GM19372 (cell line): ENCODE results near the gene WDR62.
"Not testable (repeated sequence)": the region's sequence is repeated elsewhere in the genome, so short reads cannot be mapped to it uniquely, and the experiment has no call there.

ENCODE experiments used
- ATAC-seq: cut with Tn5 transposase; IDR thresholded peaks from one replicate; pipeline ENCODE4 v1.9.1; 2021; ENCODE audit warnings: mild to moderate bottlenecking, low read depth, moderate library complexity; ENCODE audit not compliant: unreplicated experiment

The WDR62 gene

DNA sequence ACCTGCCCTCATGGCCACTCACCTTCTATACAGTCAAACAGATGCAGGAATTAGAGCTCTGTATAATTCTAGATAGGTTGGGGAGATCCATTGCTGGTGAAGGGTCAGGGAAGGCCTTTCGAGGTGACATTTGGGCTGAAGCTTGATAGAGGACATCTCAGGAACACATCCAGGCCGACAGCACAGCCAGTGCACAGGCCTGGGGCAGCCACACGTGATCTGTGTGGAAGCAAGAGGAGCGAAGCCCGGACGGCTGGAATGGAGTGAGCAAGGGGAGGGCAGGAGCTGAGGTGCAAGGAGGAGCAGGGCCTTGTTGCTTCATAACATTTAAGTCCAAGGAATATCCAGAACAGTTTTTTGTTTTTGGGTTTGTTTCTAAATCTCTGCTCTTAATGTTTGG lies 51.7 kb downstream of the WDR62 start:
- no peak for ATAC-seq

DNA sequence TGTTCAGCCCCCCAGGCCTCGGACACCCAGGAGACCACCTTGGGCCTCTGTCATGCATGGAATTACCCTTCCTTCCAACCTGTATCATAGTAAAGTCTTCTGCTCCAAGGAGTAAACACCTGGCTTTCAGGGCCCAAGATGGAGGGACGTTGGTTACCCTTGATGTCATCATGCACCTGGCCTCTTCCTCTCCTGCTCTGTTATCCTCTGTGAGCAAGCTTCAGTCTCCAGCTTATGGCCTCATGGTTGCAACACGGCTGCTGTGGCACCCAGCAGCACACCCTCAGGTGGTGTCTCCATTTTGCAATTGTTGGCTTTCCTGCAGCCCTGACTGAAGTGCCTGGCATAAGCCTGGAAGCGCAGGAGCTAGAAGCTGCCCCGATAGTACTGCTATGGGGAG lies 52.3 kb downstream of the WDR62 start:
- no peak for ATAC-seq

DNA sequence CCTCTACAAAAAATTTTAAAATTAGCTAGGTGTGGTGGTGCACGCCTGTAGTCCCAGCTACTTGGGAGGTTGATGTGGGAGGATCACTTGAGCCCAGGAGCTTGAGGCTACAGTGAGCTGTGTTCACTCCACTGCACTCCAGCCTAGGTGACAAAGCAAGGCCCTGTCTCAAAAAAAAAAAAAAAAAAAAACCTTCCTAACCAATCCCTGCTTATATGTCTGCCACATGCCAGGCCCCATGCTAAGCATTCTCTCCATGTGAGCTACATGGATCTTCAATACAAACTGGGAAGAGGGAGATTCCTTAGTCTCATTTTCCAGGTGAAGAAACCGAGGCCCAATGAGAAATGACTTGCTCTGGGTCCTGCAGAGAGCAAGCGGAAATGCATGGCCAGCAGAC lies 54.0 kb downstream of the WDR62 start:
- no peak for ATAC-seq

DNA sequence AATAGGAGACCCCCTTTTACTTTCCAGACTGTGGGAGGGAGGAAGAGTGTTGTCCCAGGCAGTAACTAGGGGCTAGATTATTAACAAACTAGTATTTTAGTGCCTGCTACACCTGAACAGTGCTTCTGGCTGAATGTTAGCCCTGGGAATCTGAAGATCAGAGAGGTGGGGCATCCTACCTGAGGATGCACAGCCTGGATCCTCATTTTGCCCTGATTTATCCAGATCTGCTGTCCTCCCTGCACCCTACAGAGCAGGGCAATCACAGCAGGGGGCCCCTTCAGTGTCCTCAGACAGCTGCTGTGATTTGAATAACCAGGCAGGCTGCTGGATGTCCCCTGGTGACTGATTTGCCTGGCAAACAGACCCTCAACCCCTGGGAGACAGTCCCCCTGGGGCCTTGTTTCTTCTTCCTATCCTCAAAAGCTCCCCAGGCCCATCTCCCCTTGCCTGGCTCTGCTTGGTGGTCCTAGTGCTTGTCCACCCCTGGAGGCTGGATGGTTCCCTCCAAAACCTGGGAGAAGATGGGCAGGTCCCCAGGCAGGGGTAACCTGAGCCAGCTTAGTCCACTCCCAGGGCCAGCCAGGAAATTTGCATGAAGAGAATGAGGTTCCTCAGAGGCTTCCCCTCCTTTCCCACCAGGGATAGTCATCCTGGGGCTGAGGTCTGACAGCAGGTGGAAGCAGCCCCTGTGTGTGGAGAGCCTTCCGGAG lies 55.9 kb downstream of the WDR62 start, which contains the start of gene OVOL3:
Gene OVOL3 (plus strand): TSS at position 657 of the 713 bp plus-strand sequence. CDS start 60 bp downstream, outside the sequence.
- no peak for ATAC-seq

DNA sequence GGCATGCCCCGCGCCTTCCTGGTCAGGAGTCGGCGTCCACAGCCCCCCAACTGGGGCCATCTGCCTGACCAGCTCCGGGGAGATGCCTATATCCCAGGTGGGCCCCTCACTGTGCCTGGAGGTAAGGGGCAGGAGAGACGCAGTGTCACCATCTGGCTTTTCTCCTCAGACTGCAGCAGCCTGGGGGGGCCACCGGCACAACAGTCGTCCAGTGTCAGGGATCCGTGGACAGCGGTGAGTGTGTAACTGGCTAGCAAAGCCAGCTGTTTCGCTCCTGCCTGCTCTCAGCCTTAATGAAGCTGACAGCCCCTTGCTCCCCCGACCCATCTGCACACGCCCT lies 56.5 kb downstream of the WDR62 start:
- no peak for ATAC-seq

DNA sequence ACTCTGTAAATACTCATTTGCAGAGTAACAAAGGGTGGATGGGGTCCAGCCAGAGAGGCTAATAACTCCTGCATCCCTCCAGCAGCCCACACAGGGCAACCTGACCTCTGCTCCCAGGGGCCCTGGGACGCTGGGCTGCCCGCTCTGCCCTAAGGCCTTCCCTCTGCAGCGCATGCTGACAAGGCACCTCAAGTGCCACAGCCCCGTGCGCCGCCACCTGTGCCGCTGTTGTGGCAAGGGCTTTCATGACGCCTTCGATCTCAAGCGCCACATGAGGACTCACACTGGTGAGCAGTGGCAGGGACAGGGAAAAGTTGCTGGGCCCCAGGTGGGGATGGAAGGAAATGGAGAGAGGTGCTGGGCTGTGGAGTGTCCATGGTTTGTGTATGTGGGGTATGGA lies 58.0 kb downstream of the WDR62 start:
- no peak for ATAC-seq

DNA sequence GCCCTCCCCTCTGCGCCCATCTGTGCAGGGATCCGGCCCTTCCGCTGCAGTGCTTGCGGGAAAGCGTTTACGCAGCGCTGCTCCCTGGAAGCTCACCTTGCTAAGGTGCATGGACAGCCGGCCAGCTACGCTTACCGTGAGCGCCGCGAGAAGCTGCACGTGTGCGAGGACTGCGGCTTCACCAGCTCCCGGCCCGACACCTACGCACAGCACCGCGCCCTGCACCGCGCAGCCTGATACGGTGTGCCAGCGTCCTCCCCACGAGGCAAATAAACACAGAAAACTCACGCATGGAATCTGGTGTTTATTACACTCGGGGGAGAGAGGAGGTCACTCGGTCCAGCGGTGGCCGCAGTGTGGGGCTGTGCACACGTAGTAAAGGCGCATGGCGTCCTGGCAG lies 58.7 kb downstream of the WDR62 start:
- no peak for ATAC-seq

DNA sequence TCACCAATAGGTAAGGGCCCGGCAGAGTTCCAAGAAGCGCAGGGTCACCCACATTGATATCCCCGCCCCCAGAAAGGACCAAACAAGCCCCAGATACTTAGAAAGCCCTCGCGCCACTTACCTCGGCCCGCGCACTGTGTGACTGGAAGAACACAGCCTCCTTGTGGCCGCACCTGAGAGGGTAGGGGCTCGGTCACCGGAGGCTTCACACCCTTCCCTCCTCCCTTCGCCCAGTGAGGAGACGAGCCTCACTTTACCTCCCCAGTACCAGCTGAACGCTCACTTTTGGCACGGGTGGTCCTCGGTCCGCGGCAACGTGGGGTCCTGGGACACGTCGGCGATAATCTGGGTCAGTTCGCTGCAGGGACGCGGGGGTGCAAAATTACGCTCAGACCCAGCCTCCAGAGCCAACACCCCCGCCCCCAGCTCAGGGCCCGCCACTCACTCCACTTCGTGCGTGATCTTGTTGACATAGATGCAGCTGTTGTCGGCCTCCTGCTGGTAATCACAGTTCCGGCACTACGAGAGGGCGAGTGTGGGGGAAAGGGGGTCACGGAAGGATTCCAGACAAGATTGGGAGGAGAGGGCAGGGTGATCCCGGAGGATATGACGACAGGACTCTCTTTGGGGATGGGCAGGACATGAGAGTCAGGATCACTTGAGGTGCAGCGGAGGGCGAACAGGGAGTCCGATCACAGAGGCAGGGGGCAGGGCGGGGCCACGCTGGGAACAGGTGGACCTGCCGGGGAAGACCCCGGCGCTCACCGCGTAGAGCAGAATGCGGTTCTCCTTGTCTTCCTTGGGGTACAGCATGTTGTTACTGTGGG lies 59.4 kb downstream of the WDR62 start:
- ATAC-seq: peak; percentile 2

DNA sequence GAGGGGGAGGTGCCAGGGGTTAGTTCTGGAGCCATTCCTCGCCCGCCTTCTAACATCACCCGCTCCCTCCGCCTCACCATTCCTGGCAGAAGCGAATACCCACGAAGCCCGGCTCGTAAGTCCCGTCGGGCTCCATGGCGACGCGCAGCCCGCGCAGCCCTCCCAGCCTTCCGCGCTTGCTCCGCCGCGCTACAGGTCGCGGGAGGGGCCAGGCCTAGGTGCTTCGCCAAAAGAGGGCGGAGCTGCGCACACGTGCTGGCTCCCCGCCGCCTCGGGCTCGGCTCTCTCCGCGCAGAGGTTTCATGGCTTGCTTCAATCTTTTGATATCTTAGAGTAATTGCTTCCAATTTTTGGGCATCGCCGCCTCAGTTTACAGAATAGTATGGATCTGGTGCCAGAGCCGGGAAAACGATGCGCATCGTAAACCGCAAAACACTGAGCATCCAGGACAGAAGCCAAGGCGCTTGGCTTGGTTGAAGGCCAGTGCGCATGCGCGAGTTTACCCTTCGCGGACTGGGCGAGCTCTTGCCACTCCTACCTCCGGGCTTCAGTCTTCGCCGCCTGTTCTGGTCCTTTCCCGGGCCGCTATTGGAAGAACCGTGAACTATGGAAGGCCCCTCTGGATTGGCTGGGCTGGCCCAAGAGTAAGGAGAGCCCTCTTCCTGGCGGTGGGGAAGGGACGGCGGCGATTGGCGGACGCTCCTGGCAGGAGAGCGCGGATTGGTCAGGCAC lies 60.2 kb downstream of the WDR62 start, which contains the start of gene POLR2I:
Gene POLR2I (minus strand): TSS at position 155 of the 732 bp plus-strand sequence. CDS start 19 bp downstream, at position 136.
- ATAC-seq: peak; percentile 83

DNA sequence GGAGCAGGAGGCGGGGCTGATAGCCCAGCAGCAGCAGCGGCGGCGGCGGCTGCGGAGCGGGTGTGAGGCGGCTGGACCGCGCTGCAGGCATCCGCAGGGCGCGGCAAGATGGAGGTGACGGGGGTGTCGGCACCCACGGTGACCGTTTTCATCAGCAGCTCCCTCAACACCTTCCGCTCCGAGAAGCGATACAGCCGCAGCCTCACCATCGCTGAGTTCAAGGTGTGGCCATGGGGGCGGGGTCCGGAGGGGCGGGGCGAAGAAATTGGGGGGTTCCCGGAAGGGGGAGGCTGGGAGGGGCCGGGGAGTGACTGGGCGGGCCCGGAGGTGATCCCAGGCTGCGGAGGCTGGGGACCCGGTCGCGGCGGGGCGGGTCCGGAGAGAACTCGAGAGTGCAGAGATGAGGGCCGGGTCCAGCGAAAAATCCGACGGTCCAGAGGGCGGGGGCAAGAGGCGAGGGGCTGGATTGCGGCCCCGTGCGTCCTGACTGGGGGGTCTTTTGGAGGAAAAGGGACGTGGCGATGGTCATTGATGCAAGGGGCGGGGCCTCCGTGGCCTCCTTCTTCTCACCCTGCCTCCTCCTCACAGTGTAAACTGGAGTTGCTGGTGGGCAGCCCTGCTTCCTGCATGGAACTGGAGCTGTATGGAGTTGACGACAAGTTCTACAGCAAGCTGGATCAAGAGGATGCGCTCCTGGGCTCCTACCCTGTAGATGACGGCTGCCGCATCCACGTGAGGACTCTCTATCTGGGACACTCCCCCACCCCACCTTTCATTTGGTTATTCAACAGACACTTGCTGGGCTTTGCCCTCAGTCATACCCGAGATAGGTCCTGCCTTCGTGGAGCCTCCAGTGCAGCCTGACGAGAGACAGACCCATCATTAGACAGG lies 61.0 kb downstream of the WDR62 start, which contains the start of gene TBCB:
Gene TBCB (plus strand): TSS at position 16 of the 891 bp plus-strand sequence. CDS start 93 bp downstream, at position 109.
- ATAC-seq: peak; percentile 37

DNA sequence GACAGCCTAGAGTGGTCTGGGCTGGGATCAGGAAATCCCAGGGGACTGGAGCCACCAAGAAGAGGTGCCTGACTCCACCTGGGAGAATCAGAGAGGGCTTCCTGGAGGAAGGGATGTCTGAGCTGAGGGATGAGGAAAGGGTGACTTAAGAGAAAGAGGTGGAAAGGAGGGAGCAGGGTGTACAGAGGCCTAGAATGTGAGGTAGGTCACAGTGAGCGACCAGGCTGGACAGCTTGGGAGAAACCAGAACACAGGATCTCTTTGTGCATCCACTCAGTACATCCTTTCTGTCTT lies 61.6 kb downstream of the WDR62 start:
- ATAC-seq: no peak

DNA sequence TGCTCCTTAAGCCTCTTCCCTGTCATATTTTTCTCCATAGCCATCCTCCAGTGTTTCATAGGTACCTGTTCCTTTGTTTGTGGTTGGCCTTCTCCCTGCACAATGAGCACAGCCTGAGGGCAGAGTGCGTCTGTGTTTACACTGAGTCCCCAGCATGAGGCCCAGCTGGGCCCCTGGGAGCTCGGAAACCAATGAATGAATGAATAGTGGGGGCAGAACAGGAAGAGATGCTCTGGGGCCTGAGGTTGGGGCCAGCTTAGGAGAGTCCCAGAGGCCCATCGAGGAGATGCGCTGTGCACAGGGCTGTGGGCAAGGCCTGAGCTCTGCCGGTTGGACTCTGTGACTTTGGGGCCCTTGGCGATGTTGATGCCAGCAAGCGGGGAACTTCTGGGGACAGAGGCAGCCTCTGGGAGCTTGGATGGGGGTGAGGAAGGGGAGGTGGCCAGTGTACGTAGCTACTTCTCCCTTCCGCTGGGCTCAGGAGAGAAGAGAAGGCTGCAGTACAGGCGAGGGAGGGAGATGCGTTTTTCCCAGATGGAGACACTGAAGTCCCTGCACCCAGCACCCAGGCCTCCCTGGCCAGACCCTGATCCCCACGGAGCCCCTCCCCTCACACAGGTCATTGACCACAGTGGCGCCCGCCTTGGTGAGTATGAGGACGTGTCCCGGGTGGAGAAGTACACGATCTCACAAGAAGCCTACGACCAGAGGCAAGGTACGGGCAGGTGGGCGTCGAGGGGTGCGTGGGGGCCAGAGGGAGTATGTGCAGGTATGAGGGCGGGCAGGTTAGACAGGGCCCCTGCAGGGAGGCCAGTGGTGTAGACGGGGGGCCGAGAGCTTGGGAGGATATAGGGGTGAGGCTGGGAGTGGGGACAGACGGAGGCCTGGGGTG lies 65.6 kb downstream of the WDR62 start:
- ATAC-seq: no peak

DNA sequence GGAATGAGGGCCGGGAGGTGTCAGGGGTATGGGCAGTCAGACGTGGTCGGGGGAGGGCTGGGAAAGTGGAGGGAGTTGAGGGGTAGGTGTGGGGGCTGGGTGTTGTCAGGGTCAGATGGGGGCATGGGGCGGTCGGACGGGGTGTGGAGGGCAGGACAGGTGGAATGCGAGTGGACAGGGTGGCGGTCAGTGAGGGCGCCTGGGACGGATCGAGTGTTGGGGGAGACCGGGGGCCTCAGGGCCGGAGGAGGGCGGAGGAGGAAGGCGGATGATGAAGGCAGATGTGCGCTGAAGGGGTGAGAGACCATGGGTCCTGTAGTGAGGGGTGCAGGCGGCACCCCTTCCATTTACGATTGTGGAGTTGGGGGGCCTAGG lies 66.3 kb downstream of the WDR62 start:
- ATAC-seq: no peak

DNA sequence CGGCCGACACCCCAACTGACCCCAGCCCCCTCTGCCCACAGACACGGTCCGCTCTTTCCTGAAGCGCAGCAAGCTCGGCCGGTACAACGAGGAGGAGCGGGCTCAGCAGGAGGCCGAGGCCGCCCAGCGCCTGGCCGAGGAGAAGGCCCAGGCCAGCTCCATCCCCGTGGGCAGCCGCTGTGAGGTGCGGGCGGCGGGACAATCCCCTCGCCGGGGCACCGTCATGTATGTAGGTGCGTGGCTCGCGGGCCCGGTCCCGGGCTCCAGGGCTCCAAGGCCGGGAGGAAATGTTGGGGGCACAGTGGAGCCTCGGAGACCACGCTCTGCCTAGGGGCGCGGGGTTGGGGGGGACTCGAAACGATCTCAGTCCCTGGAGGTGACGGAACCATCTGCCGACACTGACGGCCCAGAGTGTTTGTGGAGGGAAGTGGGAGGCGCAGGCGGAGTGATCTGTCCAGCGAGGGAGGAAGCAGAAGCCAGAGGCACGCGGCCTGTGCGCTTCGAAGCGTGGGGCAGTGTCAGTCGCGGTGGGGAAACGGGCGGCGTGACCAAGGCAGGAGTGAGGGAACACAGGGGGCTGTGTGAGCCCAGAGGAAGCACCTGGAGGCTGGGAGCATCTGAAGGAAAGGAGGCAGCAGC lies 66.9 kb downstream of the WDR62 start:
- ATAC-seq: no peak

DNA sequence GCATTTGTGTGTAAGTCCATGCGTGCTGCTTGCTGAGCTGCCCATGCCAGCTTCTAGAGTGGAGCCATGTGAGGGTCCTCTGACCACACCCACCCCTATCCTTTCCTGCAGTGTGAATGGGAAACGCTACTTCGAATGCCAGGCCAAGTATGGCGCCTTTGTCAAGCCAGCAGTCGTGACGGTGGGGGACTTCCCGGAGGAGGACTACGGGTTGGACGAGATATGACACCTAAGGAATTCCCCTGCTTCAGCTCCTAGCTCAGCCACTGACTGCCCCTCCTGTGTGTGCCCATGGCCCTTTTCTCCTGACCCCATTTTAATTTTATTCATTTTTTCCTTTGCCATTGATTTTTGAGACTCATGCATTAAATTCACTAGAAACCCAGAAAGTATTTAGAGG lies 70.9 kb downstream of the WDR62 start:
- ATAC-seq: no peak

DNA sequence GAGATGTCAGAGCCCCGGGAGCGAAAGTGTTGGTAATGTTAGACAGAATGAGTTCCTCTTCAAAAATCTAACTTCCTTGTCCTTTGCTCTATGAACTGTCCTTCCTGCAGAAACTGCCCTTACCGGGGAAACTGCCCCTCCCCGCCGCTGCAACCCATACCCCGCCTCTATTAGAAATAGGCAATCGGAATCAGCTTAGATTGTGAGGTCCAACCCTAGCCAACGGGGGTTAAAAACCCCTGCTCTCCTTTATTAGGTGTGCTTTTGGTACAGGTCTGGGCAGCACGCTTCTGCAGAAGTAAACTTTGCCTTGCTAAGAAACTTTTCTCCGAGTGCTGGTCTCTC lies 73.7 kb downstream of the WDR62 start:
- ATAC-seq: no peak

DNA sequence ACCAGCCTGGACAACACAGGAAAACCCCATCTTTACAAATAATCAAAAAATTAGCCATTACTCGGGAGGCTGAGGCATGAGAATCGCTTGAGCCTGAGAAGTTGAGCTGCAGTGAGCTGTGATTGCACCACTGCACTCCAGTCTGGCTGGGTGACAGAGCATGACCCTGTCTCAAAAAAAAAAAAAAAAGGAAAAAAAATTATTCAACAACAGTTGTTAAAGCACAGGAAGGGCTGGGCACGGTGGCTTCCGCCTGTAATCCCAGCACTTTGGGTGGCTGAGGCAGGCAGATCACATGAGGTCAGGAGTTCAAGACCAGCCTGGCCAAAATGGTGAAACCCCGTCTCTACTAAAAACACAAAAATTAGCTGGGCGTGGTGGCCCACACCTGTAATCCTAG lies 76.5 kb downstream of the WDR62 start:
- ATAC-seq: not testable (repeated sequence)

DNA sequence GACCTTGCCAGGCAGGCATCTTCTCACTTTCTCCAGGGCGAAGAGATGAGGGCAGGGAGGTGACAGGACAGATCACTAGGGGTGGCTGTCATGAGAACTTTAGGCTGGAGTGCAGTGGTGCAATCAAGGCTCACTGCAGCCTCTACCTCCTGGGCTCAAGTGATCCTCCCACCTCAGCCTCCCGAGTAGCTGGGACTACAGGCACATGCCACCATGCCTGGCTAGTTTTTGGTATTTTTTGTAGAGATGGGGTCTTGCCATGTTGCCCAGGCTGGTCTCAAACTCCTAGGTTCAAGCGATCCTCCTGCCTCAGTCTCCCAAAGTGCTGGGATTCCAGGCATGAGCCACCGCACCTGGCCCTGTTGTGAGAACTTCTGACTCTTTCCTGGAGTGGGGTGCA lies 80.2 kb downstream of the WDR62 start:
- not testable (repeated sequence) for ATAC-seq
